Measurements from ENCODE around the gene PROX1.

Gene PROX1

GRCh38 chr1:213987927-213988506 lies at the start of gene PROX1:
TSS of gene PROX1 (plus strand) at chr1:213987973. CDS start at chr1:213996536, 8,563 bp downstream.
- DNase-seq (ENCODE audit: low spot score), result no peak

GRCh38 chr1:213938776-213939175 lies 49.0 kb upstream of the PROX1 start:
- no peak for DNase-seq (ENCODE audit: low spot score)

DNA sequence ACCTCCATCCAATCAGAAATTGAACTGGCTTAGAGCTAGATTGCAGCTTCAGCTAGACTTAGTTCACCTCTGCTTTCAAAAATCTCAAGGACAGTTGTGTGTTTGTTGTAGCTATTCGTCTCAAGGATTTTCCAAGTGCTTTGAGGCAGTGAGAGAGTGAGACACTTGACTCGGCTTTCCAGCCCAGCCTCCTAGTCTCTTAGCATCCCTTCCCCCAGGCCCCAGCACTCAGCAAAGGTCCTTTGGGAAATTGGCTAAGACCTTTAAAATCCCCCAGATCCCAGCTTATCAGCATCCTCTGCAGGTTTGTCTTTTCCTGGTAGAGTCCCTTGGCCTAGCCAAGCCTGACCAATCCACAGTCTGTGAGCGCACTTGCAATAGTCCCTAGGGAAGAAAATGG lies 47.9 kb upstream of the PROX1 start:
- DNase-seq (ENCODE audit: low spot score), result no peak

DNA sequence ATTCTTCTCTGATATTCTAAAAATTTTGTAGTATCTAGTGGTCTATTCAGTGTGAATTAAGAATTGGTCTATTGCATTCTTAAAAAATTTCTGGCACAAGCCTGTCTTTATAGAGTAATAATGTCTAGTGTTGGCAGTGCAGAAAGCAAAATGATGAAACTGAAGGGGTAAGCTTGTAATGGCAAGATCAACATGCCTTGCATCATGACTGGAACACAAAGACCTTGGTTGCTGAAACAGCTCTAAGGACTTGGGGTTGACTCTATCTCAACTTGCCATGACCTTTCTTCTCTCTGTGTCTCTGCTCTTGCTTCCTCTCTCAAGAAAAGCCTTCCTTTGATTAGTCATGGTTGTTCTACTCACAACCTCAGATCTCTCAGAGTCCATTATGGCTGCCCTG lies 46.8 kb upstream of the PROX1 start:
- DNase-seq (ENCODE audit: low spot score), result no peak

GRCh38 chr1:213942061-213942460 lies 45.7 kb upstream of the PROX1 start:
- DNase-seq (ENCODE audit: low spot score), result no peak

DNA sequence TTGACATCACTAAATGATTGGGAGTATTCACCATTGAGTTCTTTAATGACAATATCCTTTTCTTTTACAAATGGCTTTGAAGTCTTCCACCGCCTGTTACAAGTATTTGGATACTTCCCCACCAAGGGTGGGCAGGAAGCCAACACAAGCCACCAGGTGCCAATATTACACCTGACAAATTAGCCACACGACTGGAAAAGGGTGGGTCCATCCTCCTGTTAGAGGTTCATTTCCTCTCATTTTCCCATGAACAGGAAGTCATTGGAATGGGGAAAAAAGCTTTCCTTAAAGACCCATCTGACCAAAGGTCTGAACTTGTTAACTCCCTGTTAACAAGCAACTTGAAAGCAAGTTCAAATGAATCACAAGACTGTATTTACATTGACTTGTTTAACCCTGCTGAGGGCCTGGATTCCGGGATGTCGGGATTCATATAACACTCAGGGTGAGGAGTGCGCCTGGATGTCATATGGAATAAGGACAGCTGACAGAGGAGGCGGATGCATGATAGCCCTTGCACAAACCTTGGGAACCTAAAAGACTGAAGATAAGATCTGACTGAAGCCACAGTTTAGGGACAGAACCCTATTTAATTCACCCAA lies 40.5 kb upstream of the PROX1 start:
- DNase-seq (ENCODE audit: low spot score), result no peak

DNA sequence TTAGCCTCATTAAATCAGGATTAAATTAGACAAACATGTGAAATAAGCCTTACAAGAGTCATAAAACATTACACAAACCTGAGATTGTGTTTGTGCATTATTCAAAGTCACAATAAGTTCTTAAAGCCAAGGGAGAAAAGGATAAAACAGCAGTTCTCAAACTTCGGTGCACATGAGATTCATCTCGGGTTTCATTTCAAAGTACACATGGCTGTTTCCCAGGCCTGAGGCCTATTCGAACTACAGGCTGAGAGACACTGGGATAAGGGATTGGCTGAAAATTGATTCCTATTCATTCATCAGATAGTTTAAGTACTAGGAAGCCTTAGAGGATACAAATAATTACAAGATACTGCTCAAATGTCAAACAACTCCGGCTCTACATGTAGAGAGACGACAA lies 35.9 kb upstream of the PROX1 start:
- DNase-seq (ENCODE audit: low spot score), result no peak

- no peak for DNase-seq (ENCODE audit: low spot score)
Measured at GRCh38 chr1:213953806-213954205, 34.0 kb upstream of the PROX1 start.

DNA sequence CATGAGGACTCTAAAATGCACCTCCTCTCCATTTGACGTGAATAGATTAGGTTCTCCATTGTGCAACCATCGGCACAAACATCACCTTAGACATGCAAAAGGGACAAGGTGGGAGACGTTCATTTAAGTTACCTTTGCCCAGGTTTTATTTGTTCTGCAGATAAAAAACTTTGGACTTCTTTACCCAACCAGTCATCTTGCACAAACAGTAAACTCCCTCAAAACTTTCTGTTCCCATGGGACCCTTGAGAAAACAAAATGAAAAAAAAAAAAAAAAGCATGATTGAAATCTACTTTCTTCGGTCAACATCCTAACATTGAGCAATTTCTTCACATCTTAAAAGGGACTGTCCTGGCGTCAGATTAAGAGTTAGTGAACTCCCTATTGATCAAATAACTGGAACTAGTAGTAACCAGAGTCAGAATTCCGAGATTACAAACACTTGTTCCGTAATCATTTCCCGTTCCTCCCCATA lies 31.4 kb upstream of the PROX1 start:
- DNase-seq (ENCODE audit: low spot score), result no peak

GRCh38 chr1:213958346-213958745 lies 29.4 kb upstream of the PROX1 start:
- no peak for DNase-seq (ENCODE audit: low spot score)

GRCh38 chr1:213960963-213961362 lies 26.8 kb upstream of the PROX1 start:
- DNase-seq (ENCODE audit: low spot score), result no peak

- DNase-seq (ENCODE audit: low spot score), result no peak
Measured at GRCh38 chr1:213962508-213962907, 25.3 kb upstream of the PROX1 start.

GRCh38 chr1:213966122-213966521 lies 21.7 kb upstream of the PROX1 start:
- DNase-seq (ENCODE audit: low spot score), result no peak

GRCh38 chr1:213968146-213968825 lies 19.5 kb upstream of the PROX1 start:
- no peak for DNase-seq (ENCODE audit: low spot score)

- DNase-seq (ENCODE audit: low spot score), result no peak
Measured at GRCh38 chr1:213969958-213970555, 17.7 kb upstream of the PROX1 start.

DNA sequence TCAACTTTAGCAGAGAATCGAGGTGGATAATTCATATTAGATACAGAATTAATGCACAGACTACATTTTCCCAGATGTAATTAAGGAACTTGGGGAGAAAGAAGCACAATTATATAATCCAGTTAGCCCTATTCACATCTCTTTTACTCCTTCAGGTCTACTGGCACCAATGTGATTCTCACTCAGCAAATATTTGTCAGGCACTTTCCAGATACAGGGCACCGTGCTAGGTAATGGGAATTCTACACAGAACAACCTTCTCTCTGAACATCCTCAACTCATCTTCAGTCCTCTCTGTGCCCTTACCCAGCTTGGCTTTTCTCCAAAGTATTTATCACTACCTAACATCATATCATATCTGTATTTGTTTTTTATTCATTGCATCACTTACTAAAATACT lies 15.6 kb upstream of the PROX1 start:
- DNase-seq (ENCODE audit: low spot score), result no peak

GRCh38 chr1:213973129-213973528 lies 14.6 kb upstream of the PROX1 start:
- DNase-seq (ENCODE audit: low spot score), result no peak

DNA sequence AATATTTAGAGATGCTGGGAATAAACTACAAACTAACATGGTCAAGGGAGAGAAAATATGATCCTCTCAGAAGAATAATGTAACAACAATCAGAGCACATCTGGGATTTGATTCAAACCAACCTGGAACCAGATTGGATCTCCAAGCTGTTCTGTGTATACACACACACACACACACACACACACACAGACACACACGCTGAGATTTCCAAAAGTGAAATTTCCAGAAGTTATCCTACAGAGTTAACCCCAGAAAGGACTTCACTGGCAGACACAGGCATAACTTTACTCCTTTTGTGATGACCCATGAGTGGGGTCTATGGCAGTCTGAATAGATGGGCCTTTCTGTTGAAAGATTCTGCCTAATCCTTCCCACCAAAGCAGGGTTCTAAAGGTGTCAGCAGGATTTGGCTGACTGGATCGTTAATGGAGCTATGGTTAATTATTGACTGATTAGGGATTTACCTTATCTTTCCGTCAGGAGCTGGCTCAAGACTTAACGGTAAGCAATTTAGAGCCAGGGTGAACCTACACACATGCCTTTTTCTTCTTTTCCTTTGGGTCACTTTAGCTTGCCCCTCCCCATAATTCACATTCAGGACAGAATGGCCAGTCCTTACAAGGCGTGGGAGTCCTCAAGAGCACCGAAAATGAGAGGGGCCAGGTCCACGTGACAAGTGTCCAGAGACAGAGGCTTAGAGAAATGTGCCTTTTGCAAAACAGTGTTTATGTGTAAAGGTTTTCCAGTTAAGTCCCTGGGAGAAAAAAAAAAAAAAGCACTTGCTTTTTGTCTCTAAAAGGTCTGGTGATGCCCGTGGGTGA lies 10.9 kb upstream of the PROX1 start:
- DNase-seq (ENCODE audit: low spot score), result no peak

DNA sequence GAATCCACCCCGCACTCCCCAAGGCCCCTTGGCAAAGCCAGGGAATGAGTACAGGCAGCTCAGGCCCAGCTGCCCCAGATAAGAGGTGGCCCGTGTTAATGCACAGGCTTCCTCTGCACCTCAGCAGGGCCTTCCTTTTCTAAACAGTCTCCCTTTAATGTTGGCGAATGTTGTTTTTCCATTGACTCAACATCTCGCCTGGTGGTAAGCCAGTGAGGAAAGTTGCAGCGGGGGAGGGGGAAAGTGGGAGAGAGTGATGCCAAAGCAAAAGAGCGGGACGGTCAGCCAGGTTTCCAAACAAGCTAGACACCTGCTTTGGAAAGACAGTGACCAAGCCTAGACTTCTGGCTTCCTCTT lies 10.3 kb upstream of the PROX1 start:
- DNase-seq (ENCODE audit: low spot score), result no peak

GRCh38 chr1:213977909-213978308 lies 9.9 kb upstream of the PROX1 start:
- DNase-seq (ENCODE audit: low spot score), result no peak

- DNase-seq (ENCODE audit: low spot score), result peak; percentile 79
Measured at GRCh38 chr1:213979751-213980586, 7.8 kb upstream of the PROX1 start.

Measured in ecto neural progenitor cell (in vitro differentiated cells).